IgD-negative memory B cell (primary cell): Measurements from ENCODE around the gene RTRAF. TPM values are rescaled to one million over a fixed set of nuclear protein-coding genes. Genes with fewer than 3 reads are reported as not detected.

Experiments used
- H3K27ac Mint-ChIP-seq, 3 donors: one replicate each; pipeline ENCODE4 v1.8.0; 2020 to 2022; ENCODE audit warnings: mild to moderate bottlenecking in 3 of 3, mixed read lengths in 3 of 3, moderate library complexity in 1 of 3
- H3K27me3 Mint-ChIP-seq: one replicate; pipeline ENCODE4 v1.8.0; 2021; ENCODE audit warnings: mixed read lengths
- H3K36me3 Mint-ChIP-seq: one replicate; pipeline ENCODE4 v1.8.0; 2020; ENCODE audit warnings: mild to moderate bottlenecking, mixed read lengths
- H3K4me1 Mint-ChIP-seq, 3 donors: one replicate each; pipeline ENCODE4 v1.8.0; 2020 to 2022; ENCODE audit warnings: mixed read lengths in 3 of 3, mild to moderate bottlenecking in 1 of 3
- H3K4me3 Mint-ChIP-seq, 4 donors: one replicate each; pipeline ENCODE4 v1.8.0; 2020 to 2022; ENCODE audit warnings: mild to moderate bottlenecking in 4 of 4, mixed read lengths in 4 of 4, moderate library complexity in 3 of 4
- H3K9me3 Mint-ChIP-seq, 3 donors: one replicate each; pipeline ENCODE4 v1.8.0; 2020 to 2021; ENCODE audit warnings: mixed read lengths in 3 of 3, mild to moderate bottlenecking in 1 of 3
- polyA plus RNA-seq: library from polyadenylated mRNA; unstranded; fragments of 300-500 nt; fragmentation: Illumina TruSeq; gene quantifications from one replicate; pipeline ENCODE4 v1.2.3, GENCODE V29; 2021

RTRAF gene
- polyA plus RNA-seq: 191 TPM

GRCh38 chr14:51989293-51990234 lies at the start of gene RTRAF:
RTRAF (plus strand) TSS chr14:51989546; CDS start chr14:51989640, 94 bp downstream.
- Mint-ChIP-seq H3K4me1 (peaks cover 14 to 21% (median 19%) of the 10 kb centered on the region in 3 donors), H3K36me3 (peaks cover 1% of the 10 kb centered on the region), H3K27ac (peak within 1 kb of the TSS; percentile 37 to 98 (median 95)), H3K4me3 (peak within 1 kb of the TSS; percentile 87 to 97 (median 96)), H3K27me3 (no peaks in the 10 kb centered on the region), H3K9me3 (no peaks in the 10 kb centered on the region)

DNA sequence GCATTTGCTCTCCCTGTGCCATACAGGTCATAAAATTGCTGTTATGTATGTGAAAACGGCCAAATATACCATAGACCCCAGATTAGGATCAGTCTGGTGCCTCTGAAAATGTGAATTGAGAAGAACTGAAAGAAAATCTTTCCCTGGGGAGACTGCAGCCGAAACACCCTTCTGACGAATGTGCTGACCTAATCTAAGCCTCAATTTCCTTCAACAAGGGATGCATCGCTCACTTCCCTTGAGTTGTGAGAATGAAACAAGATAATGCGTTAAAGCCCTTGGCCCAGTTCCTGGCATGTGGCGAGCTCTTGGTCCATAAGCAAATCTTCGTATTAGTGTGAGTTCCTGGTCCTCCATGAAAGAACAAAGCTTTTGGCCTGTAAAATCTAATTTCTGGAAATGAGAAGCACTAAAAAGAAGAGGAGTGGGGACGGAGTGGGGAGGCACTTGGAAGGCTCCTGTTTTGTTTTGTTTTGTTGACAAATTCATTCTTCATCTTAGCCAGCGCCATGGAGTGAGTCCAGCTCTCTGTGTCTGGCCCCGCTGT lies 49.5 kb upstream of the RTRAF start:
- peaks cover 0 to 3% (median 0%) of the 10 kb centered on the region in 3 donors for H3K9me3 Mint-ChIP-seq
- H3K36me3 Mint-ChIP-seq: peaks cover 5% of the 10 kb centered on the region
- peak overlapping the region in 2 of 3 donors; percentile 90 to 93 for H3K27ac Mint-ChIP-seq
- peak overlapping the region in 3 of 4 donors; percentile 49 to 84 (median 59) for H3K4me3 Mint-ChIP-seq
- H3K27me3 Mint-ChIP-seq: no peaks in the 10 kb centered on the region
- peaks cover 18 to 36% (median 25%) of the 10 kb centered on the region in 3 donors for H3K4me1 Mint-ChIP-seq

- Mint-ChIP-seq H3K36me3 (peaks cover 21% of the 10 kb centered on the region), H3K4me1 (peaks cover 24 to 33% (median 24%) of the 10 kb centered on the region in 3 donors), H3K27ac (peak overlapping the region in 1 of 3 donors; percentile 34), H3K9me3 (peaks cover 0 to 14% (median 9%) of the 10 kb centered on the region in 3 donors), H3K4me3 (no peak overlapping the region), H3K27me3 (no peaks in the 10 kb centered on the region)
These were observed 46.4 kb upstream of the RTRAF start for GRCh38 chr14:51942971-51943370.

GRCh38 chr14:51950007-51950406 lies 39.3 kb upstream of the RTRAF start:
- H3K27ac Mint-ChIP-seq: peak overlapping the region in 1 of 3 donors; percentile 21
- no peak overlapping the region for H3K4me3 Mint-ChIP-seq
- H3K27me3 Mint-ChIP-seq: no peaks in the 10 kb centered on the region
- H3K9me3 Mint-ChIP-seq: peaks cover 0 to 10% (median 9%) of the 10 kb centered on the region in 3 donors
- H3K4me1 Mint-ChIP-seq: peaks cover 3 to 19% (median 5%) of the 10 kb centered on the region in 3 donors
- peaks cover 31% of the 10 kb centered on the region for H3K36me3 Mint-ChIP-seq

DNA sequence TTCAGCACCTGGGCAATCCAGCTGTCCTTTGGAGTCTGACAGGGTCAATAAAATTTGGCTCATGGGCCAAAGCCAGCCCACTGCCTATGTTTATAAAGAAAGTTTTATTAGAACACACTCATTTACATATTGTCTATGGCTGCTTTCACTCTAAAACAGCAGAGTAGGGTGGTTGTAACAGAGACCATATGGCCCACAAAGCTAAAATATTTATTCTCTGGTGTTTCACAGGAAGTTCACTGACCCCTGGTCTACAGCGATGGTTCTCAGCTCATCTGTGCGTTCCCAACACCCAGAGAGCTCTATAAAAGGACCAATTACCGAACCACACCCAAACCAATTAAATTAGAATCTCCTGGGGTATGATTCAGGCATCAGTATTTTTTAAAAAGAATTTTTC lies 37.7 kb upstream of the RTRAF start:
- no peaks in the 10 kb centered on the region for H3K27me3 Mint-ChIP-seq
- no peak overlapping the region for H3K4me3 Mint-ChIP-seq
- peaks cover 24% of the 10 kb centered on the region for H3K36me3 Mint-ChIP-seq
- H3K4me1 Mint-ChIP-seq: peaks cover 0 to 16% (median 3%) of the 10 kb centered on the region in 3 donors
- peaks cover 0 to 6% (median 2%) of the 10 kb centered on the region in 3 donors for H3K9me3 Mint-ChIP-seq
- no peak overlapping the region for H3K27ac Mint-ChIP-seq

DNA sequence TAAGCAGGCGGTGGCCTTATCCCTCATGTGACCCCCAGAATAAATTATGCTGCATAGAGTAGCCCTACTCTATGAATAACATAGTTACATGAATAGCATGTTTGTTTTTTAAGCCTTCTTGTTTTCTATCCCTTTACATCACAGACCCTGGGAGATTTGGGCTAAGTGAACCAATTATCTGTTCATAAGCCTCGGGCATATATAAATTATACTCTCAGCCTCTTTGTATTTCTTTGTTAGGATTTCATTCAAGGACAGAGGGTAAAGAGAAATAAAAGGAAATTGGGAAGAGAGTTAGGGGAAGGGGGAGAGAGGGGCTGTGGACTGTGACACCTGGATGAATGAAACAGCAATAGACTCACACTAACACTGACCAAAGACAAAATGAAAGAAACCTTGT lies 35.3 kb upstream of the RTRAF start:
- Mint-ChIP-seq H3K27me3 (no peaks in the 10 kb centered on the region), H3K4me3 (no peak overlapping the region), H3K27ac (peak overlapping the region in 2 of 3 donors; percentile 71 to 79), H3K9me3 (peaks cover 6 to 12% (median 10%) of the 10 kb centered on the region in 3 donors), H3K4me1 (peaks cover 0 to 20% (median 6%) of the 10 kb centered on the region in 3 donors), H3K36me3 (peaks cover 35% of the 10 kb centered on the region)

DNA sequence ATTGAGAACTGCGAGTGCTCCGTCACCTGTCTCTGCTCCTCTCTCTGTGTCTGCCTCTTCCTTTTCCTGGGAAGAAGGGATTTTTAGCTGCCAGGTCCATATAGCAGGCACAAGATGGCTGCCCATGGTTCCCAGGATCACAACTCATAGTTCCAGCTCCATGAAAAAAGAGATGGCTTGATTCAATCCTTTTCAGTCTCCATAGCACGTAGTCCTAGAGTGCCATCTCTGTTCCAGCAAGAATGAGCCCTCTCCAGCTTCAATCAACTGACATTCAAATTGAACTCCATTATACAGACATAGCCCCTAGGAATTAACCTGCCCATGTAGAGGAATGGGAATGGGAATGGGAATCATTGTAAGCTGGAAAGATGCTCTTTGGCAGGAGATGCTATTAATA lies 34.7 kb upstream of the RTRAF start:
- H3K4me1 Mint-ChIP-seq: peaks cover under 1 to 20% (median 10%) of the 10 kb centered on the region in 3 donors
- H3K27ac Mint-ChIP-seq: peak overlapping the region in 1 of 3 donors; percentile 79
- peaks cover 38% of the 10 kb centered on the region for H3K36me3 Mint-ChIP-seq
- H3K27me3 Mint-ChIP-seq: no peaks in the 10 kb centered on the region
- H3K4me3 Mint-ChIP-seq: no peak overlapping the region
- H3K9me3 Mint-ChIP-seq: peaks cover 6 to 19% (median 10%) of the 10 kb centered on the region in 3 donors

- Mint-ChIP-seq H3K27me3 (no peaks in the 10 kb centered on the region), H3K9me3 (peaks cover 6 to 25% (median 10%) of the 10 kb centered on the region in 3 donors), H3K27ac (peak overlapping the region in 1 of 3 donors; percentile 43), H3K36me3 (peaks cover 34% of the 10 kb centered on the region), H3K4me3 (no peak overlapping the region), H3K4me1 (peaks cover 6 to 15% (median 14%) of the 10 kb centered on the region in 3 donors)
These were observed 31.4 kb upstream of the RTRAF start for GRCh38 chr14:51957950-51958349.

- no peaks in the 10 kb centered on the region for H3K27me3 Mint-ChIP-seq
- no peak overlapping the region for H3K27ac Mint-ChIP-seq
- no peak overlapping the region for H3K4me3 Mint-ChIP-seq
- H3K4me1 Mint-ChIP-seq: peaks cover 6 to 14% (median 14%) of the 10 kb centered on the region in 3 donors
- peaks cover 6 to 25% (median 10%) of the 10 kb centered on the region in 3 donors for H3K9me3 Mint-ChIP-seq
- peaks cover 31% of the 10 kb centered on the region for H3K36me3 Mint-ChIP-seq
These were observed 29.4 kb upstream of the RTRAF start for GRCh38 chr14:51959928-51960327.

GRCh38 chr14:51960866-51961265 lies 28.5 kb upstream of the RTRAF start:
- Mint-ChIP-seq H3K4me3 (no peak overlapping the region), H3K27me3 (no peaks in the 10 kb centered on the region), H3K9me3 (peaks cover 6 to 25% (median 10%) of the 10 kb centered on the region in 3 donors), H3K4me1 (peaks cover 6 to 14% (median 11%) of the 10 kb centered on the region in 3 donors), H3K27ac (no peak overlapping the region), H3K36me3 (peaks cover 28% of the 10 kb centered on the region)

DNA sequence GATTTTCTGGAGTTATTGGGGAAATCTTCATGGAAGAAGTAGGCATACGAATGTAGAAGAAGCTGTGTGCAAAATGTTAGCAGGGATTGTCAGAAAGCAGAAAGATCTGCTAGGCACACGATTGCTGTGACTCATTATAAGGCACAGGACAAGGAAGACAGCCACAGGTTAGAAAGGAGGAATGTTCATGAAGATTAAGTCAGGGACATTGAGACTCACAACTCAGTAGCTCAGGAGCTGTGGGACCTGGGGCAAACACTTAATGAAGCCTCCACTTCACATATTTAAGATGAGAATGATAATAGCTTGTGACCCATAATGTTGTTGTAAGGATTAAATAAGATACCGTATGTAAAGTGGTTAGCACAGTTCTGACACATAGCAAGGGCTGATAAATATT lies 26.6 kb upstream of the RTRAF start:
- Mint-ChIP-seq H3K9me3 (peaks cover 0 to 18% (median 5%) of the 10 kb centered on the region in 3 donors), H3K36me3 (peaks cover 22% of the 10 kb centered on the region), H3K27ac (peak overlapping the region in 2 of 3 donors; percentile 11 to 73), H3K4me1 (peaks cover 6 to 12% (median 10%) of the 10 kb centered on the region in 3 donors), H3K4me3 (no peak overlapping the region), H3K27me3 (no peaks in the 10 kb centered on the region)

DNA sequence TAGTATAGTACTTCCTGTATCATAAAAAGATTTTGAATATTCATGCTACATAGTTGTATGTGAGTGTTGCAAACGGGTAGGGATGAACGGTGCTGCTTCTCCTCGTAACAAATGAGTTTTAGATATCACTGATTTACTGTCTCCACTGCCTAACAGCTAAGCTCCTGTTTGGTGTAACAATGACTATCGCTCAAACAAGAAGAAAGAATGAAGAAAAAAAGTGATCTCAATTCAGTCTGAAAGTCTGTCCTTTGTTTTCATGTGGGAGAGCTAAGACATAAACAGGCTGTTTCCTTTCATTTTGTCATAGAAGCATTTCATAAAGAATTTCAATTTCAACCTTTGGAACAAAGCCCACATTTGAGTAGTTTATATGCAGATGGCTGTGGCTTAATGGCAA lies 26.1 kb upstream of the RTRAF start:
- H3K9me3 Mint-ChIP-seq: peaks cover 0 to 18% (median 3%) of the 10 kb centered on the region in 3 donors
- peaks cover 19% of the 10 kb centered on the region for H3K36me3 Mint-ChIP-seq
- H3K4me1 Mint-ChIP-seq: peaks cover 6 to 12% (median 10%) of the 10 kb centered on the region in 3 donors
- no peak overlapping the region for H3K4me3 Mint-ChIP-seq
- no peaks in the 10 kb centered on the region for H3K27me3 Mint-ChIP-seq
- H3K27ac Mint-ChIP-seq: no peak overlapping the region

DNA sequence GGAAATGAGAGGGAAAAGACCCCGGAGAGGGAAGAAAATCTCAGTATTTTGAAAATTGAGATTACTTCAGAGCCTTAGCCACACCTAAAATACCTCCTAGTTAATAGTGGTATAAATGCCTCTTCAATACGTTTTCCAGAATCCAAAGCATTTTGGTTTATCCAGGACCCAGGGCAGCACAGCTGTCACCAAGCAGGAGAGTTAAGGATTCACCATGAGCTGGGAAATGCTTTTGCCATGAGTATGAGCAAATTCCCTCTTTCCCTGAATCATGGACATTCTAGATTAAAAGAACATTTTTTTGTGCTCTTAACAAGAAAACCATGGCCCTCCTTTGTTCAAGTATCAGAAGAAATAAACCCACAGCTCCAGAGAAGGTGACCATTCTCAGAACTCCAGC lies 21.8 kb upstream of the RTRAF start:
- Mint-ChIP-seq H3K9me3 (no peaks in the 10 kb centered on the region), H3K36me3 (peaks cover 5% of the 10 kb centered on the region), H3K4me3 (no peak overlapping the region), H3K4me1 (peaks cover 0 to 3% (median 3%) of the 10 kb centered on the region in 3 donors), H3K27me3 (no peaks in the 10 kb centered on the region), H3K27ac (peak overlapping the region in 1 of 3 donors; percentile 41)

GRCh38 chr14:51969852-51970540 lies 19.4 kb upstream of the RTRAF start:
- Mint-ChIP-seq H3K36me3 (peaks cover 5% of the 10 kb centered on the region), H3K9me3 (no peaks in the 10 kb centered on the region), H3K27ac (peak overlapping the region in 1 of 3 donors; percentile 6), H3K27me3 (no peaks in the 10 kb centered on the region), H3K4me3 (peak overlapping the region in 1 of 4 donors; percentile 52), H3K4me1 (peaks cover 0 to 2% (median 2%) of the 10 kb centered on the region in 3 donors)
